Measurements from ENCODE around the gene ADAP1. TPM values are rescaled to one million over a fixed set of nuclear protein-coding genes. Genes with fewer than 3 reads are reported as not detected.

Gene ADAP1
- total RNA-seq, 1 experiment from 2014 or later, result 77.6 TPM

DNA sequence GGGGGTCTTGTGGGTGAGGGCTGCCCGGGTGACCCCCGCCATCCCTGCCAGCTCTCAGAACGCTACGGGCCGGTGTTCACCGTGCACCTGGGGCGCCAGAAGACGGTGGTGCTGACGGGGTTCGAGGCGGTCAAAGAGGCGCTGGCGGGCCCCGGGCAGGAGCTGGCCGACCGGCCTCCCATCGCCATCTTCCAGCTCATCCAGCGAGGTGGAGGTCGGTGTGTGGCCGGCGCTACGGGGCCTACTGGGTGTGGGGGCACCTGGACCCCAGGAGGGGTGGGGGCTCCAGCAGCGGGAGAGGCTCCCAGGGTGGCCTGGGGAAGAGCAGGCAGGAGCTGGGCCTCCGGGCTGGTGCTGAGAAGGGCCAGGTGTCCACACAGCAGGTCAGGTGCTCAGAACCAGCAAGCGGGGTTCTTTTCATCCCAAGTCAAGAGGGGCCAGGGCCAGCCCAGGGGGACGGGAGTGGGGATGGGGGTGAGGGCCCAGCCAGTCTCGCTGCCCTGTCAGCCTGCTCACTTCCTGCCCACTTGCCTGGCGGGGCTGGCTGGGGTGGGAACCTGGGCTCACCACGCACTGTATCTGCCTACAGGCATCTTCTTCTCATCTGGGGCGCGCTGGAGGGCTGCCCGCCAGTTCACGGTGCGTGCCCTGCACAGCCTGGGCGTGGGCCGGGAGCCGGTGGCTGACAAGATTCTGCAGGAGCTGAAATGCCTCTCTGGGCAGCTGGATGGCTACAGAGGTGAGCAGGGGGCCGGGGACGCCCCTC, 30.1 kb upstream of the ADAP1 start:
- H3K27ac Mint-ChIP-seq (ENCODE audit: unreplicated experiment), result no peak overlapping the region

GRCh38 chr7:983616-984071, 29.2 kb upstream of the ADAP1 start:
- ChIA-PET CTCF (no interaction called here), POLR2A (no interaction called here)
- no peaks in the 10 kb centered on the region for H3K9me3 ChIP-seq
- peaks cover 42% of the 10 kb centered on the region for H3K4me1 ChIP-seq
- no peaks in the 10 kb centered on the region for H3K36me3 Mint-ChIP-seq (ENCODE audit: insufficient read depth, unreplicated experiment)
- TF ChIP-seq CTCF (IDR thresholded peaks at IDR 0.05; ENCODE audit: insufficient read depth in 1 of 2, low read depth in 1 of 2, low read length in 1 of 2, severe bottlenecking in 1 of 2, unreplicated experiment in 1 of 2), result no peak
- BruUV-seq (replicated peaks), result no TSS peak
- H3K9me3 Mint-ChIP-seq (ENCODE audit: unreplicated experiment), result no peaks in the 10 kb centered on the region
- H3K27me3 Mint-ChIP-seq (ENCODE audit: insufficient read depth, unreplicated experiment), result no peaks in the 10 kb centered on the region
- no peak overlapping the region for H3K27ac Mint-ChIP-seq (ENCODE audit: unreplicated experiment)
- DNase-seq, result no peak
- intact Hi-C loops (cut with micrococcal nuclease; ENCODE audit: unreplicated experiment), result no loop called here
- H3K4me3 Mint-ChIP-seq (ENCODE audit: unreplicated experiment), result no peak overlapping the region
- H3K4me3 ChIP-seq (ENCODE audit: low read depth, low read length), result peak overlapping the region; percentile 32
- H3K27me3 ChIP-seq (replicated peaks; ENCODE audit: control insufficient read depth, insufficient read depth, low read length), result no peaks in the 10 kb centered on the region
- H3K4me1 Mint-ChIP-seq (ENCODE audit: low read depth, unreplicated experiment), result no peaks in the 10 kb centered on the region
- no peaks in the 10 kb centered on the region for H3K36me3 ChIP-seq (ENCODE audit: control insufficient read depth, insufficient read depth, low read length)

More for the DNA sequence above, 30.1 kb upstream of the ADAP1 start:
- no peaks in the 10 kb centered on the region for H3K27me3 ChIP-seq (replicated peaks; ENCODE audit: control insufficient read depth, insufficient read depth, low read length)
- H3K9me3 ChIP-seq, result no peaks in the 10 kb centered on the region
- TF ChIP-seq CTCF (IDR thresholded peaks at IDR 0.05; ENCODE audit: insufficient read depth in 1 of 2, low read depth in 1 of 2, low read length in 1 of 2, severe bottlenecking in 1 of 2, unreplicated experiment in 1 of 2), result no peak
- H3K27me3 Mint-ChIP-seq (ENCODE audit: insufficient read depth, unreplicated experiment), result no peaks in the 10 kb centered on the region
- H3K4me1 Mint-ChIP-seq (ENCODE audit: low read depth, unreplicated experiment), result no peaks in the 10 kb centered on the region
- no peak overlapping the region for H3K4me3 ChIP-seq (ENCODE audit: low read depth, low read length)
- intact Hi-C loops (cut with micrococcal nuclease; ENCODE audit: unreplicated experiment), result no loop called here
- DNase-seq, result no peak
- no peak overlapping the region for H3K4me3 Mint-ChIP-seq (ENCODE audit: unreplicated experiment)
- CTCF ChIA-PET, result no interaction called here
- no peaks in the 10 kb centered on the region for H3K36me3 ChIP-seq (ENCODE audit: control insufficient read depth, insufficient read depth, low read length)
- H3K4me1 ChIP-seq, result peaks cover 33% of the 10 kb centered on the region
- POLR2A ChIA-PET, result no interaction called here
- no TSS peak for BruUV-seq (replicated peaks)
- H3K36me3 Mint-ChIP-seq (ENCODE audit: insufficient read depth, unreplicated experiment), result peaks cover 2% of the 10 kb centered on the region
- H3K9me3 Mint-ChIP-seq (ENCODE audit: unreplicated experiment), result no peaks in the 10 kb centered on the region

GRCh38 chr7:983004-983615, 28.6 kb upstream of the ADAP1 start, which contains the start of gene CYP2W1:
TSS of gene CYP2W1 (plus strand) at chr7:983181. CDS start at chr7:983212, 31 bp downstream.
- Mint-ChIP-seq H3K27ac (ENCODE audit: unreplicated experiment) (peak within 1 kb of the TSS; percentile 29), H3K36me3 (ENCODE audit: insufficient read depth, unreplicated experiment) (no peaks in the 10 kb centered on the region), H3K9me3 (ENCODE audit: unreplicated experiment) (no peaks in the 10 kb centered on the region), H3K4me1 (ENCODE audit: low read depth, unreplicated experiment) (peaks cover 1% of the 10 kb centered on the region), H3K4me3 (ENCODE audit: unreplicated experiment) (no peak within 1 kb of the TSS), H3K27me3 (ENCODE audit: insufficient read depth, unreplicated experiment) (no peaks in the 10 kb centered on the region)
- TSS peak; percentile 14 for BruUV-seq (replicated peaks)
- Histone ChIP-seq H3K36me3 (ENCODE audit: control insufficient read depth, insufficient read depth, low read length) (no peaks in the 10 kb centered on the region), H3K27me3 (replicated peaks; ENCODE audit: control insufficient read depth, insufficient read depth, low read length) (no peaks in the 10 kb centered on the region), H3K4me1 (peaks cover 48% of the 10 kb centered on the region), H3K4me3 (ENCODE audit: low read depth, low read length) (peak within 1 kb of the TSS; percentile 32), H3K9me3 (no peaks in the 10 kb centered on the region)
- no peak for TF ChIP-seq CTCF (IDR thresholded peaks at IDR 0.05; ENCODE audit: insufficient read depth in 1 of 2, low read depth in 1 of 2, low read length in 1 of 2, severe bottlenecking in 1 of 2, unreplicated experiment in 1 of 2)
- peak; percentile 53 to 80 for DNase-seq
- ChIA-PET CTCF (interaction anchor here (0.6 to 1.4 kb wide), 2 partner anchors 10 to 78 kb away, joined by 3 to 17 read pairs; no protein-coding TSS in a partner anchor), POLR2A (interaction anchor here (0.6 kb wide), 1 partner anchor 173 kb away, joined by 5 read pairs; no protein-coding TSS in a partner anchor)
- intact Hi-C loops (cut with micrococcal nuclease; ENCODE audit: unreplicated experiment), result no loop called here

All from Caco-2 (cell line).